ENCODE results near the gene PRAMEF7. TPM values are rescaled to one million over a fixed set of nuclear protein-coding genes. Genes with fewer than 3 reads are reported as not detected.

Gene PRAMEF7
- total and polyA plus RNA-seq, 5 donors = not detected

Other genes with a start within 250 kb of the PRAMEF7 start
- gene AADACL3, start 200.5 kb upstream of the PRAMEF7 start, total RNA-seq = not detected
- not detected for gene AADACL3, start 200.5 kb upstream of the PRAMEF7 start, polyA plus RNA-seq
- gene CFAP107, start 170.4 kb upstream of the PRAMEF7 start, total RNA-seq = not detected
- gene CFAP107, start 170.4 kb upstream of the PRAMEF7 start, polyA plus RNA-seq = not detected
- gene PRAMEF12, start 142.9 kb upstream of the PRAMEF7 start, total RNA-seq = not detected
- gene PRAMEF12, start 142.9 kb upstream of the PRAMEF7 start, polyA plus RNA-seq = not detected
- gene PRAMEF1, start 125.2 kb upstream of the PRAMEF7 start, total RNA-seq = not detected
- gene PRAMEF1, start 125.2 kb upstream of the PRAMEF7 start, polyA plus RNA-seq = not detected
- not detected for gene PRAMEF11, start 85.2 kb upstream of the PRAMEF7 start, total RNA-seq
- gene PRAMEF11, start 85.2 kb upstream of the PRAMEF7 start, polyA plus RNA-seq = not detected
- not detected for gene HNRNPCL1, start 67.9 kb upstream of the PRAMEF7 start, total RNA-seq
- gene HNRNPCL1, start 67.9 kb upstream of the PRAMEF7 start, polyA plus RNA-seq = not detected
- not detected for gene PRAMEF2, start 59.5 kb upstream of the PRAMEF7 start, total RNA-seq
- gene PRAMEF2, start 59.5 kb upstream of the PRAMEF7 start, polyA plus RNA-seq = not detected
- gene PRAMEF4, start 30.4 kb upstream of the PRAMEF7 start, total RNA-seq = not detected
- not detected for gene PRAMEF4, start 30.4 kb upstream of the PRAMEF7 start, polyA plus RNA-seq
- not detected for gene PRAMEF10, start 18.3 kb upstream of the PRAMEF7 start, total RNA-seq
- gene PRAMEF10, start 18.3 kb upstream of the PRAMEF7 start, polyA plus RNA-seq = not detected
- not detected for gene PRAMEF6, start 31.0 kb downstream of the PRAMEF7 start, total RNA-seq
- not detected for gene PRAMEF6, start 31.0 kb downstream of the PRAMEF7 start, polyA plus RNA-seq
- not detected for gene PRAMEF27, start 140.0 kb downstream of the PRAMEF7 start, total RNA-seq
- gene PRAMEF27, start 140.0 kb downstream of the PRAMEF7 start, polyA plus RNA-seq = not detected
- not detected for gene HNRNPCL3, start 144.2 kb downstream of the PRAMEF7 start, total RNA-seq
- gene HNRNPCL3, start 144.2 kb downstream of the PRAMEF7 start, polyA plus RNA-seq = not detected
- not detected for gene PRAMEF25, start 154.2 kb downstream of the PRAMEF7 start, total RNA-seq
- not detected for gene PRAMEF25, start 154.2 kb downstream of the PRAMEF7 start, polyA plus RNA-seq
- not detected for gene HNRNPCL2, start 200.2 kb downstream of the PRAMEF7 start, total RNA-seq
- gene HNRNPCL2, start 200.2 kb downstream of the PRAMEF7 start, polyA plus RNA-seq = not detected
- not detected for gene PRAMEF26, start 239.4 kb downstream of the PRAMEF7 start, total RNA-seq
- not detected for gene PRAMEF26, start 239.4 kb downstream of the PRAMEF7 start, polyA plus RNA-seq
- not detected for gene HNRNPCL4, start 249.0 kb downstream of the PRAMEF7 start, total RNA-seq
- not detected for gene HNRNPCL4, start 249.0 kb downstream of the PRAMEF7 start, polyA plus RNA-seq

Measured in right cardiac atrium (tissue), 5 donors.